Activated T-cell treated with anti-CD3 and anti-CD28 coated beads, Interleukin-2, amount 50 U/mL, for 4 hours (primary cell): ENCODE results near the gene RPUSD3. TPM values are rescaled to one million over a fixed set of nuclear protein-coding genes. Genes with fewer than 3 reads are reported as not detected.

Experiments
- ATAC-seq, 2 donors: fragments of 200-7000 bp; cut with Tn5 transposase; one replicate each; pipeline ENCODE4 v1.10.0; 2021
- DNase-seq: peaks from one replicate; pipeline ENCODE4 v3.0.0-alpha.2; 2020
- H3K27me3 Mint-ChIP-seq: one replicate; pipeline ENCODE4 v1.8.0; 2021; ENCODE audit warnings: low read depth, mixed read lengths
- H3K36me3 Mint-ChIP-seq: one replicate; pipeline ENCODE4 v1.8.0; 2022; ENCODE audit warnings: mixed read lengths; ENCODE audit not compliant: insufficient read depth
- H3K4me1 Mint-ChIP-seq: one replicate; pipeline ENCODE4 v1.8.0; 2021; ENCODE audit warnings: low read depth, mixed read lengths
- H3K4me3 Mint-ChIP-seq: one replicate; pipeline ENCODE4 v1.8.0; 2021; ENCODE audit warnings: mild to moderate bottlenecking, moderate library complexity, mixed read lengths
- H3K9me3 Mint-ChIP-seq: one replicate; pipeline ENCODE4 v1.8.0; 2021; ENCODE audit warnings: mixed read lengths
- total RNA-seq, 3 donors: library from RNA; stranded (reverse); gene quantifications; one replicate each; pipeline ENCODE4 v1.2.1, GENCODE V29; 2021

The RPUSD3 gene
- total RNA-seq, 3 donors from 2014 or later: 56.5 to 70.3 (median 69.0) TPM

DNA sequence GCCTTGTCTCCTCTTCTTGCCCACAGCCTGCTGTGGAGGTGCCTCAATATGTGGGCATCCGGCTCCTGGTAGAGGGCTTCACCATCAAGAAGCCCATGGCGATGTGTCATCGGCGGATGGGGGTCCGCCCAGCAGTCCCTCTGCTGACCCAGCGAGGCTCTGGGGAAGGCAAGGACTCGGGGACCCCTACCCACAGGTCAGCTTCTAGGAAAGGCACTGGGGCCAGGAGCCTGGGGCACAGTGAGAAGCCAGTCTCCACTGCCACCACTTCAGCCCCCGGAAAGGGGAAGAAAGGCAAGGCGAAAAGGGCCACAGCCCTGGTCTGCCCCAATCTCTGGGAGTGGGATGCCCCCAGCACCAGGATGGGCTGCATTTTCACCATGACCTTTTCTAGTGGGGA, 10.7 kb downstream of the RPUSD3 start:
- H3K9me3 Mint-ChIP-seq: no peaks in the 10 kb centered on the region
- no peak overlapping the region for H3K4me3 Mint-ChIP-seq
- H3K36me3 Mint-ChIP-seq: peaks cover 8% of the 10 kb centered on the region

DNA sequence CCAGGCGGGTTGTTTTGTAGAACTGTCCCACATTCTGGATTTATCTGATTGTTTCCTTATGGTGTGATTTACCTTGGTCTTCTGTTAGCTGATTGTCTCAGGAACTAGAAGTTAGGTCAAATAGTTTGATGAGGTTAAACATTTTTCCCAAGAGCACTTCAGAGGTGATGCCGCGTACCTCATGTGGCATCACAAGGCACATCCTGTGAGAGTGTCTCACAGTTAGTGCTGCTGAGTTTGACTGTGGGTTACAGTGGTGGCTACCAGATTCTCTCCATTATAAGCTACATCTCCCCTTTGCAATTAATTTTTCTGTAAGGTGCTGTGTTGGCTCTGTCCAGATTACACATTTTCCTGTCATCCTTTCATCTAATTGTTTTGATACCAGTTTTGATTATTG, 12.6 kb downstream of the RPUSD3 start:
- Mint-ChIP-seq H3K27me3 (no peaks in the 10 kb centered on the region), H3K4me3 (no peak overlapping the region), H3K36me3 (peaks cover 8% of the 10 kb centered on the region), H3K9me3 (no peaks in the 10 kb centered on the region), H3K4me1 (peaks cover 6% of the 10 kb centered on the region)
- ATAC-seq: no peak
- no peak for DNase-seq

More for the DNA sequence above, 10.7 kb downstream of the RPUSD3 start:
- Mint-ChIP-seq H3K27me3 (no peaks in the 10 kb centered on the region), H3K4me1 (peaks cover 6% of the 10 kb centered on the region)
- no peak for DNase-seq
- no peak for ATAC-seq

DNA sequence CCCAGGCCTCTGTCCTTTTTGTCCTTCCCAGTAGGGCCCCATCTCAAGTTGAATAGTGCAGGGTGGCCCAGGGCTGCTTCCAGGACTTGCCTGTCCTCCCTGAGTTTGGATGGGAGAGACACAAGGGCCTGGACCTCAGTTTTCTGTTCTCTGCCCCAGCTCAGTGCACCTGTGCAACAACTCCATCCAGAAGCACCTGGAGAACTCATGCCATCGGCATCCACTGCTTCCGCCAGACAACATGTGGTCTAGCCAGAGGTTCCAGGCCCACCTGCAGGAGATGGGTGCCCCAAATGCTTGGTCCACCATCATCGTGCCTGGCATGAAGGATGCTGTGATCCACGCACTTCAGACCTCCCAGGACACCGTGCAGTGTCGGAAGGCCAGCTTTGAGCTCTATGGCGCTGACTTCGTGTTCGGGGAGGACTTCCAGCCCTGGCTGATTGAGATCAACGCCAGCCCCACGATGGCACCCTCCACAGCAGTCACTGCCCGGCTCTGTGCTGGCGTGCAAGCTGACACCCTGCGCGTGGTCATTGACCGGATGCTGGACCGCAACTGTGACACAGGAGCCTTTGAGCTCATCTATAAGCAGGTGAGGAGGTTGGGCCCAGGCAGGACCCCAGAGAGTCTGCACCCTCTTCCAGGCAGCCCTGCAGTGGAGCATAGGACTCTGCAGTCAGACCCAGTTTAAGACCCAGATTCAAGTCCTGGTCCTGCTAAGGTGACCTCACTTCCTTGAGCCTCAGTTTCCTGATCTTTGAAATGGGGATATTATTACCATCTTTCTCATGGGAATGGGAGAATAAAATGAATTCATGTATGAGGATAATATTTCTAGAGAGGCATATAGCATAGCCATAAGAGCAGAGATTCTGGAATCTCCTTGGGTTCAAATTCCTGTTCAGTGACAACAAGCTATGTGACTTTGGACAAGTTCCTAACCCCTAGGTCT, 14.7 kb downstream of the RPUSD3 start:
- Mint-ChIP-seq H3K27me3 (no peaks in the 10 kb centered on the region), H3K4me3 (no peak overlapping the region), H3K9me3 (no peaks in the 10 kb centered on the region), H3K4me1 (peaks cover 6% of the 10 kb centered on the region), H3K36me3 (peaks cover 3% of the 10 kb centered on the region)
- DNase-seq (no peak), ATAC-seq (no peak)

DNA sequence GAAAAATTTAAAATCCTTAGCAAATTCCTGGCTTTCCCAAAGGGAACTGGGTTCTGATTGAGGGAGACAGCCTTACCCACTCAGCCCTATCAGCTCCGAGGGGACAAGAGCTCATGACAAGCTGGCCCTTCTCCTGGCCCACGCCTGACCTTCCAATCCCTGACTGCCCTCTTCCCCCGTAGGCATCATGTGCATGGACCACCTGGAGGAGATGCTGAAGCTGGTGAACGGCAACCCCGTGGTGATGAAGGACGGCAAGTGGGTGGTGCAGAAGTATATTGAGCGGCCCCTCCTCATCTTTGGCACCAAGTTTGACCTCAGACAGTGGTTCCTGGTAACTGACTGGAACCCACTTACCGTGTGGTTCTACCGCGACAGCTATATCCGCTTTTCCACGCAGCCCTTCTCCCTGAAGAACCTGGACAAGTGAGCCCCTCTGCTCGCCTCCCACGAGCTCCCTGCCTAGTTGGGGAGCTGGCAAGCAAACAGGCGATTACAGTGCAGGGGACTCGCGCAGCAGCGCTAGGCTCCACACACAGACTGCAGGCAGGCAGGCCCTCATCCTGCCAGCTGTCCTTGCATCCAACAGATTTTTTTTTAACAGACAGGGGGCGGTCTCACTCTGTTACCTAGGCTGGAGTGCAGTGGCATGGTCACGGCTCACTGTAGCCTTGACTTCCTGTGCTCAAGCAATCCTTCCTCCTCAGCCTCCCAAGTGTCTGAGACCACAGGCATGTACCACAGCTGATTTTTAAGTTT, 16.8 kb downstream of the RPUSD3 start:
- DNase-seq (no peak), ATAC-seq (peak in 1 of 2 donors; percentile 57)
- peaks cover 6% of the 10 kb centered on the region for H3K4me1 Mint-ChIP-seq
- H3K4me3 Mint-ChIP-seq: no peak overlapping the region
- no peaks in the 10 kb centered on the region for H3K27me3 Mint-ChIP-seq
- H3K9me3 Mint-ChIP-seq: no peaks in the 10 kb centered on the region
- peaks cover 2% of the 10 kb centered on the region for H3K36me3 Mint-ChIP-seq

DNA sequence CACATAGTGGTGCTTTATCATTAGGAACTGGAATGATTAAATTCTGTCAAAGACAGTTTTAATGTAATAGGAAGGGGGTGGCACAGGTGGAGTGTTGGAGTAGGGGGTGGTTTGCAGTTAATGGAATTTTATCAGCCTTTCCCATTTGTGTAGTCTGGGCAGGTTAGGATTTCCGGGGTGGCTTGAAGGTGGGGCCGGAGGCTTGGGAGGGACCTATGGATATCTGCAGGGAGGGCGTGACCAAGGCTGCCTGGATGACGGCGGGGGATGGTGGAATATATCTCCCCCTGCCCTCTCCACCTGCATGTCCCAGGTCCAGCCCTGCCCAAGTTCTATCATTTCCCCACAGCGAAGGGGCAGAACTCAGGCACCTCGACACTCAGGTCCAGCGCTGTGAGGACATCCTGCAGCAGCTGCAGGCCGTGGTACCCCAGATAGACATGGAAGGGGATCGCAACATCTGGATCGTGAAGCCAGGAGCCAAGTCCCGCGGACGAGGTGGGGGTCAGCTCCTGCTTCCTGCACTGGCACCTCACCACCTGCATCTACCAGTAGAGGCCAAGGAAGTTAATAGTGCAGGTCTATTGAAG, 18.3 kb downstream of the RPUSD3 start:
- no peaks in the 10 kb centered on the region for H3K27me3 Mint-ChIP-seq
- no peak for DNase-seq
- no peaks in the 10 kb centered on the region for H3K9me3 Mint-ChIP-seq
- no peak for ATAC-seq
- H3K36me3 Mint-ChIP-seq: no peaks in the 10 kb centered on the region
- H3K4me3 Mint-ChIP-seq: no peak overlapping the region
- H3K4me1 Mint-ChIP-seq: no peaks in the 10 kb centered on the region

DNA sequence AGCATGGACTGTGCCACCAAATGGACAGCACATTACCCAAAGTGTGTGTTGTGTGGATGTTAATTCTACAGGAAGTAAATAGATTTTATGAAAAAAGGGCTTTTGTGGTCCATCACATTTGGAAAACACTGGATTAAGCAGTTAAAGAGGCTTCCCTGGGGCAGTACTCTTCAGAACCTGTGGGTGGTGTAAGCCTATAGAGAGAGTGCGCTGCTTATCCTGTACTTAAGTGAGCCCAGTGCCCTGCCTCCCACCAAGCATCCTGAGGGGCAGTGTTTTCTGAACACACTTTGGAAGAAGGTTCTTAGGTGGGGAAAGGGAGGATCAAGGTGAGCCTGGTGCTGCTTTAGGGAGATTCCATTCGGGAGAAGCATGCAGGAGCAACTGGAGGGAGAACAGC, 22.9 kb downstream of the RPUSD3 start:
- H3K36me3 Mint-ChIP-seq: peaks cover 4% of the 10 kb centered on the region
- peaks cover 2% of the 10 kb centered on the region for H3K4me1 Mint-ChIP-seq
- no peaks in the 10 kb centered on the region for H3K9me3 Mint-ChIP-seq
- H3K27me3 Mint-ChIP-seq: no peaks in the 10 kb centered on the region
- no peak overlapping the region for H3K4me3 Mint-ChIP-seq
- peak in 1 of 2 donors; percentile 66 for ATAC-seq
- no peak for DNase-seq

DNA sequence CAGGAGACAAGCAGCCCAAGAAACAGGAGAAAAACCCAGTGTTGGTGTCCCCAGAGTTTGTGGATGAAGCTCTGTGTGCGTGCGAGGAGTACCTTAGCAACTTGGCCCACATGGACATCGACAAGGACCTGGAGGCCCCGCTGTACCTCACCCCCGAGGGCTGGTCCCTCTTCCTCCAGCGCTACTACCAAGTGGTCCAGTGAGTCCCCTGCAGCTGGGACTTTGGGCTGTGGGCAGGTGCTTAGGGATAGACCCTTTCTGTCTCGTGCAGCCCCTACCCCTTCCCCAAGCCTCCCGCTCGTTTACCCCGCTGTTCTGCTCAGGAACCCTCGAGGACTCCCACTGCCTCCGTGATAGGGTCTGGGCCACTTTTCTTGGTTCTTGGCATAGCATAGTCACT, 23.3 kb downstream of the RPUSD3 start:
- ATAC-seq (no peak), DNase-seq (no peak)
- Mint-ChIP-seq H3K36me3 (peaks cover 4% of the 10 kb centered on the region), H3K9me3 (no peaks in the 10 kb centered on the region), H3K4me1 (peaks cover 2% of the 10 kb centered on the region), H3K4me3 (no peak overlapping the region), H3K27me3 (no peaks in the 10 kb centered on the region)

DNA sequence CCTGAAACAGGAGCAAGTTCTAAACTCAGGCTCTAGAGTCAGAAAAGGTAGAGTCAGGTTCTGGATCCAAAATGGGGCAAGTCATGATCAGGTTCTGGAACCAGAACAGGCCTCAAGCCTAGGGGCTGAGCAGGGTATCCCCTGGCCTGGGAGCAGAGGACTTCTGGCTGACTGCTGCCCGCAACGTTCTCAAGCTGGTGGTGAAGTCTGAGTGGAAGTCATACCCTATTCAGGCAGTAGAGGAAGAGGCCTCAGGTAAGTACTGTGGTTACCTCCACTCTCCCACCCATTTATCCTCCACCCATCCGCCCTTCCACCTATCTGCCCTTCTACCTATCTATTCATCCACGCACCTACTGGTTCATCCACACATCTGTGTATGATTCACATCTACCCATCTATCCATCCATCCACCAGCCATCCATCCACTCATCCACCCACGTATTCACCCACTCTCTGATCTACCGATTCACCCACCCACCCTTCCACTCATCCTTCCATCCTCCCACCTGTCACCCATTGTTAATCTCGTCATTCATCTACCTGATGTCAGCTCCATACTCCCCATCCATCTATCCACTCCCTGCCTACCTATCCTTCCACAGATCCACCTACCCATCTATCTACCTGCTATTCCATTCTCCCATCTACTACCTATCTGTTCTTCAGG, 25.0 kb downstream of the RPUSD3 start:
- Mint-ChIP-seq H3K4me3 (no peak overlapping the region), H3K4me1 (peaks cover 2% of the 10 kb centered on the region), H3K36me3 (peaks cover 4% of the 10 kb centered on the region), H3K27me3 (no peaks in the 10 kb centered on the region), H3K9me3 (no peaks in the 10 kb centered on the region)
- ATAC-seq (no peak), DNase-seq (no peak)

DNA sequence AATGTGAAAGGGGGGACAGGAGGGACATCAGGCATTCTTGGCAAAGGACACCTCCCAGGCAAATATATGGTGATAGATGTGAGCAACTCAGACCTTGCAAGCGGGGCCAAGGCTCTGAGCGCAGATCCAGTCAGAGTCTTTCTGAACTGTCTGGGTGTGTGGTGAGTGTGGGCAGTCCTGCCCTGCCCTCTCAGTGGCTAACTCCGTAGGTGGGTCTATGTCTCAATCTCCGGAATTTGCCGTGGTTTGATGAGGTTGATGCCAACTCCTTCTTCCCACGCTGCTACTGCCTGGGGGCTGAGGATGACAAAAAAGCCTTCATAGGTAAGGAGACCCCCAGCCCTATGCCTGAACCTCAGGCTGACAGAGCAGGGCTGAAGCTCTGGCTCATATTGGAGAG, 26.4 kb downstream of the RPUSD3 start:
- ATAC-seq (no peak), DNase-seq (no peak)
- H3K27me3 Mint-ChIP-seq: no peaks in the 10 kb centered on the region
- peaks cover 4% of the 10 kb centered on the region for H3K36me3 Mint-ChIP-seq
- peaks cover 2% of the 10 kb centered on the region for H3K4me1 Mint-ChIP-seq
- H3K4me3 Mint-ChIP-seq: no peak overlapping the region
- no peaks in the 10 kb centered on the region for H3K9me3 Mint-ChIP-seq

DNA sequence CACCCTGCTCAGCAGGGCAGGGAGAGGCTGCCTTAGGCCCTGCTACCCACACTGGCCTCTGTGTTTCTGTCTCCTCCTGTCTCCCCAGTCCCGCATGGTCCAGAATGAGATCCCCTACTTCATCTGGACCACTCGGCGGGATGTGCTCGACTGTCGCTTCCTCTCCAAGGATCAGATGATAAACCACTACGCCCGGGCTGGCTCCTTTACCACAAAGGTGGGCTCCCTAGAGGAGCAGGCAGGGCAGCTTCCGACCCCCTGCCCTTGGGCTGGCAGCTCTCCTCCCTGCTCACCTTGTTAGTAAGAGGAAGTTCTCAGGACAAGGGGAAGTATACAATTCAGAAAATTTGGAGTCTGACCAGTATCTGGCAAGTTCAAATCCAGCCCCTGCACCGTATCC, 27.8 kb downstream of the RPUSD3 start:
- Mint-ChIP-seq H3K4me3 (no peak overlapping the region), H3K9me3 (no peaks in the 10 kb centered on the region), H3K4me1 (peaks cover 11% of the 10 kb centered on the region), H3K36me3 (peaks cover 4% of the 10 kb centered on the region), H3K27me3 (no peaks in the 10 kb centered on the region)
- ATAC-seq (no peak), DNase-seq (no peak)

DNA sequence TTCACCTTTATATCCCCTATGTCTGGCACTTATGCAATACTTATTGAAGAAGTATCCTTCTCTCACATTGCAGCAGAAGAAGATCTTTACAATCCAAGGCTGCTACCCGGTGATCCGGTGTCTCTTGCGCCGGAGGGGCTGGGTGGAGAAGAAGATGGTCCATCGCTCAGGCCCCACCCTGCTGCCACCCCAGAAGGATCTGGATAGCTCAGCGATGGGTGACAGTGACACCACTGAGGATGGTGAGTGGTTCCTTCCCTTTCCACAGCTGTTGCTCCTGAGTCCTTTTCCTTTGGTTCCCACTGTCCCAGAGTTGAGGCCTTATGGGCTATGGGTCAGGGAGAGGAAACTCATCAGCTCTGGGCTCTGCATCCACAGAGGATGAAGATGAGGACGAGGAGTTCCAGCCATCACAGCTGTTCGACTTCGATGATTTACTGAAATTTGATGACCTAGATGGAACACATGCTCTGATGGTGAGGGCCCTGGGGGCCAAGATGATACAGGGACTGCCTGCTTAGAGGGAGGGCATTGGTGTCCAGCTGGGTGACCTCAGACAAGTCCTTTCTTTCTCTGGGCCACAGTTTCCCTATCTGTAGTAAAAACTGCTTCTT, 30.8 kb downstream of the RPUSD3 start:
- Mint-ChIP-seq H3K4me3 (no peak overlapping the region), H3K27me3 (no peaks in the 10 kb centered on the region), H3K36me3 (peaks cover 5% of the 10 kb centered on the region), H3K9me3 (no peaks in the 10 kb centered on the region), H3K4me1 (peaks cover 33% of the 10 kb centered on the region)
- ATAC-seq (no peak), DNase-seq (no peak)

DNA sequence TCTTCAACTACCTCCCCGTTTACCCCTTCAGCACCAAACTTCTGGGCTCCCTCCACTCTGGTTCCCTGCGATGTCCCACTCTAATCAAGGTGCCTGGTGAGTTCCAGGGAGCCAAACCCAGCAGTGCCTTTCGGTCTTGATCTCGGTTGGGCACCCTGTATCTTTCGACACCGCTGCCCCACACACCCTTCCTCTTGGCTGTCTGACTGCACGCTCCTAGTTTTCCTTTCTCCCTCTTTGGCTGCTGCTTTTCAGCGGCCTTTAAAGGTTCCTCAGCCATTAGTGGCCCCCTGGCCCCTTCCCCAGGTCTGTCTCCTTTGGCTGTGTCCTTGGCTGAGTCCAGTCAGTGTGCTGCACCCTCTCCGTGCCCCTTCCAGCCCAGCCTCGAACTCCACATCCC, 33.0 kb downstream of the RPUSD3 start:
- H3K4me3 Mint-ChIP-seq: peak overlapping the region; percentile 89
- no peak for ATAC-seq
- peaks cover 39% of the 10 kb centered on the region for H3K4me1 Mint-ChIP-seq
- no peak for DNase-seq
- no peaks in the 10 kb centered on the region for H3K27me3 Mint-ChIP-seq
- H3K36me3 Mint-ChIP-seq: peaks cover 14% of the 10 kb centered on the region
- H3K9me3 Mint-ChIP-seq: no peaks in the 10 kb centered on the region

DNA sequence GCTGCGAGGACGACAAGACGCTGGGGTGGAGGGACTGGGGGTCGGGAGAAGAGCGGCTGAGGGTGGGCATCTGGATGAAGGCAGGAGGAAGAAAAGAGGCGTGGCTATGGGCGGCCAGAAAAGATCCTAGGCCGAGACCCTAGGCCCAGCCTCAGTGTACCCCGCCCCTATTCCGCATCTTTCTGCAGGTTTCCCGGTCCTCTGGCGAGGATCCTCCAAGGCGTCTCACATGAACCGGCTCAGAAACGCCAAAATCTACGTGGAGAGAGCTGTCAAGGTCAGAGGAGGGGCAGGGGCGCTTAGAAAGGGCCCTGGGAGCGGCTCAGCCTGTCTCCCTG, 33.4 kb downstream of the RPUSD3 start:
- peaks cover 39% of the 10 kb centered on the region for H3K4me1 Mint-ChIP-seq
- H3K9me3 Mint-ChIP-seq: no peaks in the 10 kb centered on the region
- no peak for DNase-seq
- no peaks in the 10 kb centered on the region for H3K27me3 Mint-ChIP-seq
- H3K4me3 Mint-ChIP-seq: peak overlapping the region; percentile 89
- ATAC-seq: no peak
- peaks cover 14% of the 10 kb centered on the region for H3K36me3 Mint-ChIP-seq
